Measurements from ENCODE around the gene ANKRD10. TPM values are rescaled to one million over a fixed set of nuclear protein-coding genes. Genes with fewer than 3 reads are reported as not detected.

ANKRD10 gene
- total RNA-seq, 1 donor, result 128 TPM

GRCh38 chr13:110915874-110916206 is 971 bp upstream of the ANKRD10 start:
- Histone ChIP-seq H4K20me1 (ENCODE audit: insufficient read depth, low read length) (peaks cover 28% of the 10 kb centered on the region), H3K27ac (ENCODE audit: low read depth, low read length) (peak overlapping the region; percentile 99), H3K4me1 (ENCODE audit: insufficient read depth, low read length) (peaks cover 35% of the 10 kb centered on the region), H3K79me2 (ENCODE audit: insufficient read depth, low read length) (peaks cover 33% of the 10 kb centered on the region), H3K27me3 (ENCODE audit: insufficient read depth, low read length) (peaks cover 2% of the 10 kb centered on the region), H2AFZ (ENCODE audit: low read length) (peak overlapping the region; percentile 75), H3K36me3 (ENCODE audit: insufficient read depth, low read length) (no peaks in the 10 kb centered on the region), H3K4me3 (ENCODE audit: insufficient read depth, low read length) (peak overlapping the region; percentile 95), H3K4me2 (ENCODE audit: insufficient read depth, low read length) (peak overlapping the region; percentile 89), H3K9me3 (ENCODE audit: low read depth, low read length) (no peaks in the 10 kb centered on the region)
- TF ChIP-seq CTCF (IDR thresholded peaks at IDR 0.05; ENCODE audit: extremely low read depth, low read depth, low read length), result no peak
- DNase-seq (ENCODE audit: insufficient read length, low spot score, missing footprints), result no peak

GRCh38 chr13:110914331-110915056 is 375 bp downstream of the ANKRD10 start:
- peak; percentile 90 for DNase-seq (ENCODE audit: insufficient read length, low spot score, missing footprints)
- peak overlapping the region; percentile 85 for H3K27ac ChIP-seq (ENCODE audit: low read depth, low read length)
- peak overlapping the region; percentile 88 for H2AFZ ChIP-seq (ENCODE audit: low read length)
- H3K4me3 ChIP-seq (ENCODE audit: insufficient read depth, low read length), result peak overlapping the region; percentile 95
- H3K9me3 ChIP-seq (ENCODE audit: low read depth, low read length), result no peaks in the 10 kb centered on the region
- peaks cover 41% of the 10 kb centered on the region for H4K20me1 ChIP-seq (ENCODE audit: insufficient read depth, low read length)
- peaks cover 38% of the 10 kb centered on the region for H3K4me1 ChIP-seq (ENCODE audit: insufficient read depth, low read length)
- peak overlapping the region; percentile 99 for H3K4me2 ChIP-seq (ENCODE audit: insufficient read depth, low read length)
- peaks cover 12% of the 10 kb centered on the region for H3K36me3 ChIP-seq (ENCODE audit: insufficient read depth, low read length)
- no peak for TF ChIP-seq CTCF (IDR thresholded peaks at IDR 0.05; ENCODE audit: extremely low read depth, low read depth, low read length)
- peaks cover 46% of the 10 kb centered on the region for H3K79me2 ChIP-seq (ENCODE audit: insufficient read depth, low read length)
- no peaks in the 10 kb centered on the region for H3K27me3 ChIP-seq (ENCODE audit: insufficient read depth, low read length)

GRCh38 chr13:110914081-110914330 is 863 bp downstream of the ANKRD10 start:
- peak overlapping the region; percentile 99 for H3K4me2 ChIP-seq (ENCODE audit: insufficient read depth, low read length)
- peak overlapping the region; percentile 85 for H3K27ac ChIP-seq (ENCODE audit: low read depth, low read length)
- H3K4me1 ChIP-seq (ENCODE audit: insufficient read depth, low read length), result peaks cover 38% of the 10 kb centered on the region
- no peaks in the 10 kb centered on the region for H3K27me3 ChIP-seq (ENCODE audit: insufficient read depth, low read length)
- peak; percentile 84 for DNase-seq (ENCODE audit: insufficient read length, low spot score, missing footprints)
- no peaks in the 10 kb centered on the region for H3K9me3 ChIP-seq (ENCODE audit: low read depth, low read length)
- peaks cover 17% of the 10 kb centered on the region for H3K36me3 ChIP-seq (ENCODE audit: insufficient read depth, low read length)
- peak overlapping the region; percentile 95 for H3K4me3 ChIP-seq (ENCODE audit: insufficient read depth, low read length)
- H4K20me1 ChIP-seq (ENCODE audit: insufficient read depth, low read length), result peaks cover 44% of the 10 kb centered on the region
- peak overlapping the region; percentile 38 for H2AFZ ChIP-seq (ENCODE audit: low read length)
- no peak for TF ChIP-seq CTCF (IDR thresholded peaks at IDR 0.05; ENCODE audit: extremely low read depth, low read depth, low read length)
- peaks cover 51% of the 10 kb centered on the region for H3K79me2 ChIP-seq (ENCODE audit: insufficient read depth, low read length)

GRCh38 chr13:110913322-110914080 is 1.4 kb downstream of the ANKRD10 start:
- Histone ChIP-seq H3K4me2 (ENCODE audit: insufficient read depth, low read length) (peak overlapping the region; percentile 99), H3K4me1 (ENCODE audit: insufficient read depth, low read length) (peaks cover 38% of the 10 kb centered on the region), H3K9me3 (ENCODE audit: low read depth, low read length) (no peaks in the 10 kb centered on the region), H3K27me3 (ENCODE audit: insufficient read depth, low read length) (no peaks in the 10 kb centered on the region), H2AFZ (ENCODE audit: low read length) (peak overlapping the region; percentile 38), H3K4me3 (ENCODE audit: insufficient read depth, low read length) (peak overlapping the region; percentile 95), H3K27ac (ENCODE audit: low read depth, low read length) (peak overlapping the region; percentile 85), H4K20me1 (ENCODE audit: insufficient read depth, low read length) (peaks cover 48% of the 10 kb centered on the region), H3K79me2 (ENCODE audit: insufficient read depth, low read length) (peaks cover 56% of the 10 kb centered on the region), H3K36me3 (ENCODE audit: insufficient read depth, low read length) (peaks cover 22% of the 10 kb centered on the region)
- DNase-seq (ENCODE audit: insufficient read length, low spot score, missing footprints), result no peak
- TF ChIP-seq CTCF (IDR thresholded peaks at IDR 0.05; ENCODE audit: extremely low read depth, low read depth, low read length), result no peak
